MCF 10A (cell line): Measurements from ENCODE around the gene PALLD. TPM values are rescaled to one million over a fixed set of nuclear protein-coding genes. Genes with fewer than 3 reads are reported as not detected.

Experiments used
- BruUV-seq: library from RNA; stranded (reverse); fragments of 400-500 nt; replicated peaks from 2 replicates; lab custom pipeline; 2021; lab: Mats Ljungman, UMichigan
- CTCF ChIA-PET: fragments of 300-600 bp; sonication (Branson Sonifier 250); formaldehyde crosslinking; extraction: SDS; loops from one replicate; lab custom pipeline; 2021; ENCODE audit warnings: antibody characterized with exemption, inconsistent platforms; lab: Yijun Ruan, JAX
- POLR2A ChIA-PET: fragments of 300-600, 350-650 bp; sonication (Branson Sonifier 250); formaldehyde crosslinking; extraction: SDS; loops from one replicate; lab custom pipeline; 2020; ENCODE audit warnings: antibody characterized with exemption, inconsistent platforms; lab: Yijun Ruan, JAX
- DNase-seq: peaks from one replicate; pipeline ENCODE4 v3.0.0-alpha.2; 2018; ENCODE audit not compliant: unreplicated experiment
- H3K27ac Mint-ChIP-seq: one replicate; pipeline ENCODE4 v1.8.0; 2022; ENCODE audit warnings: mild to moderate bottlenecking, low read depth, mixed read lengths; ENCODE audit not compliant: unreplicated experiment
- H3K27me3 Mint-ChIP-seq: one replicate; pipeline ENCODE4 v1.8.0; 2022; ENCODE audit warnings: mixed read lengths; ENCODE audit not compliant: insufficient read depth, unreplicated experiment
- H3K36me3 Mint-ChIP-seq: one replicate; pipeline ENCODE4 v1.8.0; 2022; ENCODE audit warnings: mild to moderate bottlenecking, moderate library complexity, mixed read lengths; ENCODE audit not compliant: insufficient read depth, unreplicated experiment
- H3K4me1 Mint-ChIP-seq: one replicate; pipeline ENCODE4 v1.8.0; 2022; ENCODE audit warnings: mixed read lengths; ENCODE audit not compliant: insufficient read depth, unreplicated experiment
- H3K4me3 Mint-ChIP-seq: one replicate; pipeline ENCODE4 v1.8.0; 2022; ENCODE audit warnings: mild to moderate bottlenecking, moderate library complexity, mixed read lengths; ENCODE audit not compliant: unreplicated experiment
- H3K9me3 Mint-ChIP-seq: one replicate; pipeline ENCODE4 v1.8.0; 2022; ENCODE audit warnings: mixed read lengths; ENCODE audit not compliant: unreplicated experiment
- intact Hi-C: fragments of 100-400 bp; cut with micrococcal nuclease; formaldehyde crosslinking; loops from 2 replicates; pipeline ENCODE4 v1.14.1; 2022
- total RNA-seq: library from RNA; stranded (reverse); gene quantifications from 2 replicates; pipeline ENCODE4 v1.2.3, GENCODE V29; 2022
- TF ChIP-seq, protein P1 (sequence below): fragments of 200-600 bp; IDR thresholded peaks from one replicate; pipeline ENCODE4 v1.8.0; 2022; ENCODE audit warnings: antibody characterized with exemption, mild to moderate bottlenecking; ENCODE audit not compliant: unreplicated experiment

Gene PALLD
- total RNA-seq, 1 experiment from 2014 or later, result 191 TPM

DNA sequence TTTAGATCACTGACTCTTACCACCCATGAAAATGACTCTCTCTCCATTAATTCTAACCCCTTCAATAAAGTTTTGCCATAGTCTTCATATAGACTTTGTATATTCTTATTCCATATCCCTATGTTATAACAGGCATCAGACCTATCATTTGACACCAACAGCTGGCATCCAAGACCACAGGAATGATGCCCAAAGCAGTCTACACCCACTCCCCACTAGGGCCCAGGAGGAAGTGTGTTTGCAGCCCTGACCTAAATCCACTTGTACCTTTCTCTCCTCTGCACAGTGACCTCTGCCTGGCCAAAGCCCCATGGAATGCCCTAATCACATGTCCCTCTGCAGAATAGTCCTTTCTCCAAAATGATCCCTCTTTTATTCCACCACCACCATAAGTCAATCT is 294.0 kb downstream of the PALLD start:
- H3K4me3 Mint-ChIP-seq, result no peak overlapping the region
- H3K4me1 Mint-ChIP-seq, result peaks cover 29% of the 10 kb centered on the region

DNA sequence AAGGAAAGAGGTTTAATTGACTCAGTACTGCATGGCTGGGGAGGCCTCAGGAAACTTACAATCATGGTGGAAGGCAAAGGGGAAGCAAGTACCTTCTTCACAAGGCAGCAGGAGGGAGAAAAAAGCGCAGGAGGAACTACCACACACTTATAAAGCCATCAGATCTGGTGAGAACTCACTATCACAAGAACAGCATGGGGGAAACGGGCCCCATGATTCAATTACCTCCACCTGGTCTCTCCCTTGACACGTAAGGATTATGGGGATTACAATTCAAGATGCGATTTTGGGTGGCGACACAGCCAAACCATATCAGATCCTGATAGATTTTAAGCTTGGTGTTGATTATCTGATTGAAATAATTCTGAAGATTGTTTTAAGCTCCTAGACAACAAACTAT is 294.5 kb downstream of the PALLD start:
- TF ChIP-seq, protein P1, sequence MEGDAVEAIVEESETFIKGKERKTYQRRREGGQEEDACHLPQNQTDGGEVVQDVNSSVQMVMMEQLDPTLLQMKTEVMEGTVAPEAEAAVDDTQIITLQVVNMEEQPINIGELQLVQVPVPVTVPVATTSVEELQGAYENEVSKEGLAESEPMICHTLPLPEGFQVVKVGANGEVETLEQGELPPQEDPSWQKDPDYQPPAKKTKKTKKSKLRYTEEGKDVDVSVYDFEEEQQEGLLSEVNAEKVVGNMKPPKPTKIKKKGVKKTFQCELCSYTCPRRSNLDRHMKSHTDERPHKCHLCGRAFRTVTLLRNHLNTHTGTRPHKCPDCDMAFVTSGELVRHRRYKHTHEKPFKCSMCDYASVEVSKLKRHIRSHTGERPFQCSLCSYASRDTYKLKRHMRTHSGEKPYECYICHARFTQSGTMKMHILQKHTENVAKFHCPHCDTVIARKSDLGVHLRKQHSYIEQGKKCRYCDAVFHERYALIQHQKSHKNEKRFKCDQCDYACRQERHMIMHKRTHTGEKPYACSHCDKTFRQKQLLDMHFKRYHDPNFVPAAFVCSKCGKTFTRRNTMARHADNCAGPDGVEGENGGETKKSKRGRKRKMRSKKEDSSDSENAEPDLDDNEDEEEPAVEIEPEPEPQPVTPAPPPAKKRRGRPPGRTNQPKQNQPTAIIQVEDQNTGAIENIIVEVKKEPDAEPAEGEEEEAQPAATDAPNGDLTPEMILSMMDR, result no peak
- no peak for DNase-seq
- Mint-ChIP-seq H3K36me3 (no peaks in the 10 kb centered on the region), H3K9me3 (no peaks in the 10 kb centered on the region), H3K4me3 (no peak overlapping the region), H3K27me3 (no peaks in the 10 kb centered on the region), H3K4me1 (peaks cover 33% of the 10 kb centered on the region), H3K27ac (peak overlapping the region; percentile 91)
- POLR2A ChIA-PET, result interaction anchor here (1.3 kb wide), 1 partner anchor 48 kb away, joined by 3 read pairs; no protein-coding TSS in a partner anchor
- no TSS peak for BruUV-seq
- CTCF ChIA-PET, result interaction anchor here (0.6 kb wide), 1 partner anchor 42 kb away, joined by 3 read pairs; no protein-coding TSS in a partner anchor
- intact Hi-C loops, result no loop called here

More for the DNA sequence above, 294.0 kb downstream of the PALLD start:
- intact Hi-C loops, result no loop called here
- BruUV-seq, result no TSS peak
- H3K27ac Mint-ChIP-seq, result peak overlapping the region; percentile 91
- H3K36me3 Mint-ChIP-seq, result no peaks in the 10 kb centered on the region
- no peaks in the 10 kb centered on the region for H3K9me3 Mint-ChIP-seq
- DNase-seq, result no peak
- TF ChIP-seq, protein P1, result no peak
- POLR2A ChIA-PET, result interaction anchor here (1.3 kb wide), 1 partner anchor 49 kb away, joined by 3 read pairs; no protein-coding TSS in a partner anchor
- H3K27me3 Mint-ChIP-seq, result no peaks in the 10 kb centered on the region
- CTCF ChIA-PET, result interaction anchor here (0.6 kb wide), 1 partner anchor 43 kb away, joined by 3 read pairs; no protein-coding TSS in a partner anchor

DNA sequence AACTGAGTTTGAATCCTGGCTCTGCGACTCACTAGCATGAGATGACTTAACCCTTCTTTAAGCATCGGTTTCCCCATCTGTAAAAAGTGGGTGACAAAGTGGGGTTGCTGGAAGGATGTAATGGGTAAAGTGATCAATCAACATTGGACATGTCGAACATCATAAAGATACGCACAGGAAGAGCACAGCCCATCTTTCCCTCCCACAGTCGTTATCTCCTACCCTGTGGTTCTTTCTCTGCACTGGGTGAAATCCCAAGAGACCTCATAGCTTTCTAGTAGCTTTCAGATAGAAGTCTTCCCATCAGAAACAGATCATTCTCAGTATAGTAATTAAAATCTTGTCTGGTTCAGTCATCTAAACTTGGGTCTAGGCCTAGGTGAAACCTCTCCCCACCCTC is 296.7 kb downstream of the PALLD start:
- Mint-ChIP-seq H3K4me3 (no peak overlapping the region), H3K36me3 (no peaks in the 10 kb centered on the region), H3K27ac (peak overlapping the region; percentile 51), H3K27me3 (no peaks in the 10 kb centered on the region), H3K9me3 (no peaks in the 10 kb centered on the region), H3K4me1 (peaks cover 50% of the 10 kb centered on the region)
- CTCF ChIA-PET, result interaction anchor here (0.7 kb wide), 1 partner anchor 12 kb away, joined by 3 read pairs; no protein-coding TSS in a partner anchor
- no TSS peak for BruUV-seq
- TF ChIP-seq, protein P1, result no peak
- intact Hi-C loops, result no loop called here
- POLR2A ChIA-PET, result interaction anchor here (0.6 kb wide), 1 partner anchor 206 kb away, joined by 3 read pairs; no protein-coding TSS in a partner anchor
- no peak for DNase-seq

DNA sequence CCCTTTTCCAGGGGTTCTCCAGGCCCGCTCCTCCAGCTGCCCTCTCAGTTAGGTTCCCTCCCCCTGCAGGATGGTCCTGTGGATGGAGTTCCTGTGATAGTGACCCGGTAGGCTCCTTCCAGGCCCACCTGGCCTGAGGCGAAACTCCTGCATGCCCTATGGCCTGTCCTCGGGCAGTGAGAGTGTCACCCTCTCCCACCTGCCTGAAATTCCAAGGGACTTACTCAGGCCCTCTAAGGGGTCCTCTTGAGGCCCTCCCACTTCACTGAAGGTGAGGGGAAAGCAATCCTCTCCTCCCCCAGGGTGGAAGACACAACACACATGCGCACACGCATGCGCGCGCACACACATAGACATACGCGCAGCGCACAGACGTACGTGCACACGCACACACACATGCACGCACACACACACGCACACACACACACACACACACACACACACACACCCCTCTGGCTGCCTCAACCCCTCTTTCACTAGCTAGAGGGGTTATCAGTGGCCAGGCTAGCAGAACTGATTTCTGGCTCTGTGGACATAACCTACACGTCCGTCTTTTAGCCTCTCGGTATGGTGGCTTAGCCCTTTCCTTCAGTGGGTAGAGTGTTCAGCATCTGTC is 297.3 kb downstream of the PALLD start:
- CTCF ChIA-PET, result interaction anchor here (0.7 kb wide), 1 partner anchor 12 kb away, joined by 3 read pairs; no protein-coding TSS in a partner anchor
- H3K9me3 Mint-ChIP-seq, result no peaks in the 10 kb centered on the region
- DNase-seq, result no peak
- no peaks in the 10 kb centered on the region for H3K36me3 Mint-ChIP-seq
- peaks cover 46% of the 10 kb centered on the region for H3K4me1 Mint-ChIP-seq
- no peaks in the 10 kb centered on the region for H3K27me3 Mint-ChIP-seq
- intact Hi-C loops, result no loop called here
- no peak overlapping the region for H3K4me3 Mint-ChIP-seq
- no TSS peak for BruUV-seq
- peak overlapping the region; percentile 51 for H3K27ac Mint-ChIP-seq
- POLR2A ChIA-PET, result interaction anchor here (0.6 kb wide), 1 partner anchor 207 kb away, joined by 3 read pairs; no protein-coding TSS in a partner anchor
- TF ChIP-seq, protein P1, result no peak
